D721Med (cell line): ENCODE results near the gene GMDS.

Experiments used
- DNase-seq: peaks from one replicate; pipeline ENCODE4 v3.0.0; 2011; ENCODE audit warnings: low spot score; ENCODE audit not compliant: insufficient read length
- FAIRE-seq: peaks from 2 replicates; lab custom pipeline; 2011; peaks lifted over from hg19 to GRCh38; lab: Jason Lieb, UNC
- CTCF ChIP-seq: IDR thresholded peaks from 2 replicates; pipeline ENCODE4 v1.5.1; 2012; ENCODE audit warnings: mild to moderate bottlenecking, control low read depth; ENCODE audit not compliant: insufficient read depth; ENCODE audit errors: missing control alignments

The GMDS gene

DNA sequence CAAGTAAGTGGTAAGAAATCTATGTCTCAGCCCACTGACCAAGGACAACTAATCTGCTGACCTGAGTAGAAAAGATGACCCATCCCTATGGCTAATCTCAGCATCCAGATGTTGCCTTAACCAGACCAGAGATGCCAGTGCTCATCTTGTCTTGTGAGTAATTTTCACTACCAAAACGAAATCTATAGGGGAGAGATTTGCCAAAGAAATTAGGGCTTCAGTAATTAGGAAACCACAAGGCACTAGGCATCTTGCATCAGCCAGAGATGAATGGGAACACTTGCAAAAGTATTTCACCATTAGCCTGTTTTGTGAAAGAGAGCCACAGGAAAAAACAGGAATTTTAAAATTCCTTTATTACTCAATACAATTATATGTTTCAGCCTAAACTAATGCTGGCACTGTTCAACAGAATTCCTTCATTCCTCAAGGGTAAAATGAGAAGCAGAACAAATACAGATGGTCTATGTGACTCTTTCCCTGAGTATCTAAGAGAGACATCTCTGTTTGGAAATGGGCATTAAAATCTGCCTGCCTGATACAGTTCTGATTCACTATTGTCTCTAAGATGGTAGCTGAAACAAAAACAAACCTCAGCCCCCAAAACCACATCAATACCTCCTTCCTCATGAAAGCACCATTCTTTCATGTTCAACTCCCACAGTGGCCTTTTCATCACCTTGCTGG, 87.8 kb downstream of the GMDS start:
- DNase-seq (no peak), FAIRE-seq (no peak)
- TF ChIP-seq CTCF = no peak

DNA sequence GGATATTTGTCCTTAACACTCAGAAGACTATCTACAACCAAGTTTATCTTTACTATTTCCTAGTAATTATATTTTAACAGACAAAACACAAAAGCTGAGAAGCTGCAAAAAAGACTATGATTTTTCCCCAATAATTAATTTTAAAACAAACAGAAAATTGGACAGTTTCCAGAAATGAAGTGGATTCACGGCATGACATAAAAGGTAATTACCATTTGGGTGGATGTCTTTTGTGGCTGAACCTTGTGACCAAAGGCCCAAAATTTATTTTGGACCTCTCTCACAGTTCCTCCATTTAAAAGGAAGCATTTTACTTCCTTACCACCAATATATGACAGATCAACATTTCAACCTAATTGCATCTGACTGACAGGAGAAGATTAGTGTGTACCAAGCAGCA, 90.2 kb downstream of the GMDS start:
- DNase-seq (no peak), FAIRE-seq (no peak)
- no peak for TF ChIP-seq CTCF

- TF ChIP-seq CTCF = no peak
Observed at GRCh38 chr6:2149361-2150006, 95.9 kb downstream of the GMDS start.

GRCh38 chr6:2148748-2149147, 96.7 kb downstream of the GMDS start:
- FAIRE-seq = no peak
- no peak for DNase-seq
- TF ChIP-seq CTCF = no peak

More at GRCh38 chr6:2149361-2150006, 95.9 kb downstream of the GMDS start:
- DNase-seq (no peak), FAIRE-seq (no peak)

GRCh38 chr6:2147766-2148448, 97.5 kb downstream of the GMDS start:
- no peak for TF ChIP-seq CTCF
- DNase-seq (no peak), FAIRE-seq (no peak)

GRCh38 chr6:2147261-2147660, 98.1 kb downstream of the GMDS start:
- FAIRE-seq (no peak), DNase-seq (no peak)
- no peak for TF ChIP-seq CTCF
